ENCODE data around the gene RHBG.

RHBG gene, protein sequence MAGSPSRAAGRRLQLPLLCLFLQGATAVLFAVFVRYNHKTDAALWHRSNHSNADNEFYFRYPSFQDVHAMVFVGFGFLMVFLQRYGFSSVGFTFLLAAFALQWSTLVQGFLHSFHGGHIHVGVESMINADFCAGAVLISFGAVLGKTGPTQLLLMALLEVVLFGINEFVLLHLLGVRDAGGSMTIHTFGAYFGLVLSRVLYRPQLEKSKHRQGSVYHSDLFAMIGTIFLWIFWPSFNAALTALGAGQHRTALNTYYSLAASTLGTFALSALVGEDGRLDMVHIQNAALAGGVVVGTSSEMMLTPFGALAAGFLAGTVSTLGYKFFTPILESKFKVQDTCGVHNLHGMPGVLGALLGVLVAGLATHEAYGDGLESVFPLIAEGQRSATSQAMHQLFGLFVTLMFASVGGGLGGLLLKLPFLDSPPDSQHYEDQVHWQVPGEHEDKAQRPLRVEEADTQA

DNA sequence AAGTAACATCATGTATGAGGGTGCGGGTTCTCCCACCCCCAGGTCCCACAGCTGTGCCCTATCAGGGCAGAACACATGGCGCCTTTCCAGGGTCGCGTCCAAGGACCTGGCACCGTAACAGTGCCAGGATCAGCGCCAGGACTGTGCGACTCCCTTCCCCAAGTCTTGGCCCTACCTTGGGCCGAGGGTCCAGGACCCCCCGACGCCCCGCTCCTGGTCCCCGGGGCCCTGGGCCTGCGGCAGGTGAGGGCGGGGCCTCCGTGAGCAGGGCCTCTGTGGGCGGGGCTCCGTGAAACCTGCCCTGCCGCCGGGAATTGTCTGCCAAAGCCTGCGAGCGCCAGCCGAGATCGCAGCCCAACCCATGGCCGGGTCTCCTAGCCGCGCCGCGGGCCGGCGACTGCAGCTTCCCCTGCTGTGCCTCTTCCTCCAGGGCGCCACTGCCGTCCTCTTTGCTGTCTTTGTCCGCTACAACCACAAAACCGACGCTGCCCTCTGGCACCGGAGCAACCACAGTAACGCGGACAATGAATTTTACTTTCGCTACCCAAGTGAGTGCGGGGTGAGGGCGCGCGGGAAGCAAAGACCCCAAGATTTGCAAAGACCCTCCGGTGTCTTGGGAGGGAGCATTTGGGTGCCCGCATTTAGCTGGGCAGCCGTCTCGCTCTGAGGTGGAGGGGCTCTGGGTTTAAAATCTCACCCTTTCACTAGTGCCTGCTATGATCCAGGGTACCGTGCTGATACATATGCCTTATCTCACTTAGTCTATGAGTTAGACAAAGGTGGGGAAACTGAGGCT lies at the start of gene RHBG:
TSS of gene RHBG (plus strand) at position 323 of the 796 bp plus-strand sequence. CDS start at position 362, 39 bp downstream.
- TF ChIP-seq, protein P1, sequence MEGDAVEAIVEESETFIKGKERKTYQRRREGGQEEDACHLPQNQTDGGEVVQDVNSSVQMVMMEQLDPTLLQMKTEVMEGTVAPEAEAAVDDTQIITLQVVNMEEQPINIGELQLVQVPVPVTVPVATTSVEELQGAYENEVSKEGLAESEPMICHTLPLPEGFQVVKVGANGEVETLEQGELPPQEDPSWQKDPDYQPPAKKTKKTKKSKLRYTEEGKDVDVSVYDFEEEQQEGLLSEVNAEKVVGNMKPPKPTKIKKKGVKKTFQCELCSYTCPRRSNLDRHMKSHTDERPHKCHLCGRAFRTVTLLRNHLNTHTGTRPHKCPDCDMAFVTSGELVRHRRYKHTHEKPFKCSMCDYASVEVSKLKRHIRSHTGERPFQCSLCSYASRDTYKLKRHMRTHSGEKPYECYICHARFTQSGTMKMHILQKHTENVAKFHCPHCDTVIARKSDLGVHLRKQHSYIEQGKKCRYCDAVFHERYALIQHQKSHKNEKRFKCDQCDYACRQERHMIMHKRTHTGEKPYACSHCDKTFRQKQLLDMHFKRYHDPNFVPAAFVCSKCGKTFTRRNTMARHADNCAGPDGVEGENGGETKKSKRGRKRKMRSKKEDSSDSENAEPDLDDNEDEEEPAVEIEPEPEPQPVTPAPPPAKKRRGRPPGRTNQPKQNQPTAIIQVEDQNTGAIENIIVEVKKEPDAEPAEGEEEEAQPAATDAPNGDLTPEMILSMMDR (IDR thresholded peaks at IDR 0.05), result no peak

DNA sequence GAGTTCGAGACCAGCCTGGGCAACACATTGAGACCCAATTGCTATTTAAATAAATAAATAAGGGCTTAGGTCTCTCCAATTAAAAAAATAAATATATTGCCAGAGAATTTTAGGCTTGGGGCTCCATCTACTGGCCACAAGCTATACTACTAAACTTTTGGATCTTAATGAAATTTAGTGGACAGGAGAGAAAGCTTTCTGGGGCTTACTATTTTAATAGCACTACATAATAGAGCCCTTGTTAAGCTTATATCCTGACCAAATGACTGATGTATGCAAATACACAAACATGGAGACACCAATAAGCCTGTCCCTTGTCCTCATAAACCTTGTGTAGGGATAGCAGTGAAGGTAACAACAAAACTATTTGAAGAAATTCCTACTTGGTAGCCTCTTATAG lies 49.3 kb upstream of the RHBG start:
- TF ChIP-seq, protein P1 (IDR thresholded peaks at IDR 0.05), result peak; percentile 68

DNA sequence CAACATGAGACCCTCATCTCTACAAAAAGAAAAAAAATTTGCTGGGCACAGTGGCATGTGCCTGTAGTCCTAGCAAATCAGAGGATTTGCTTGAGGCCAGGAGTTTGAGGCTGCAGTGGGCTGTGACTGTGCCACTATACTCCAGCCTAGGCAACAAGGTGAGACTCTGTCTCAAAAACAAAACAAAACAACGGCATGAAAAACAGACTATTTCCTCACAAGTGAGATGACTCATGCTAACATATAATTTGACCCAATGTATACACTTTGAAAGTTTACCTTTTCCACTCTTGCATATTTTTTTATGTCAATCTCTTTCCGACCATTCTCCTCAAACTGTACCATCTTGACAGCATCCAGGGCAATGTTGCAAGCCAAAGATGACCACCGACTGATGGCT lies 48.5 kb upstream of the RHBG start:
- TF ChIP-seq, protein P1 (IDR thresholded peaks at IDR 0.05), result no peak

DNA sequence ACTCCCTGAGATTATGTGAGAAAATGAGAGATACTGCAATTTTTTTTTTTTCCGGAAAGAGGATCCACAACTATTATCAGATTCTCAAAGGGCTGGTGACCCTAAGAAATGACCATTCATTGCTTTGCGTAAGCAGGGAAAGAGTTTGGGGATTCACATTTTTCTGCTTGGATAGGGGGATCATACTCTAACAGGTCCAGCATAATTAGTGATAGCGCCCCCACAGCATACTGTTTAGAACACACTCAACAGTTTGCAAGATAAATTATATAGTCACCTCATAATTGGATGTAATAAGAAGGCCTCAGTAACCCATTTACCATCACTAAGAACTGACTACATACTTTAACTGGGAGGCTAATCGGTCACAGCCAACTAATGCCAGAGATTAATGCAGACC lies 32.8 kb upstream of the RHBG start:
- TF ChIP-seq, protein P1 (IDR thresholded peaks at IDR 0.05), result no peak; the same call in 1 of the 2 replicates

DNA sequence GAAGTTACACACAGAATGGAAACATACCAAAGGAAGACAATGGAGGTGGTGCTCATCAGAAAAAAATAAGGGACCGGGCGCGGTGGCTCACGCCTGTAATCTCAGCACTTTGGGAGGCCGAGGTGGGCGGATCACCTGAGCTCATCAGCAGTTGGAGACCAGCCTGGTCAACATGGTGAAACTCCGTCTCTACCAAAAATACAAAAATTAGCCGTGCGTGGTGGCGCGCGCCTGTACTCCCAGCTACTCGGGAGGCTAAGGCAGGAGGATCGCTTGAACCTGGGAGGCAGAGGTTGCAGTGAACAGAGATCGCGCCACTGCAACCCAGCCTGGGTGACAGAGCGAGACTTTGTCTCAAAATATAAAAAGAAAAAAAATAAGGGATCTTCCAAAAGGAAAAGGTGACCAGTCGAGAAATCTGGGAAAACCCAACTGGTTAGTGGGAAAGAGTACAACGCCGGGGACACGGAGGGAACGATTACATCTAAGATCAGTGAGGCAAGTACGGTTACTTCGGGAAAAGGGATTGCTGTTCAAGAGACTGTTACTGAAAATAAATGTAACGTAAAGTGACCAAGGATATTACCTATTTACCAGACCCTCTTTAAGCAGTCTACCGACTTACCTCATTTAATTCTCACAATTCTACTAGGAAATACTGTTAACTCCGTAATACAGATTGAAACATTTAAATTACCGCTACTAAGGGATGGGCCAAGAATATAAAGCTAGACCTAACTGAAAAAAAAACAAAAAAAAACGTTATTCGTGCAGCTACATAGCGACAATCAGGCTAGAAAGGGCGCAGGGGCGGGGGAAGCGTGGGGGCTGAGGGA lies 31.7 kb upstream of the RHBG start:
- TF ChIP-seq, protein P1 (IDR thresholded peaks at IDR 0.05), result no peak

DNA sequence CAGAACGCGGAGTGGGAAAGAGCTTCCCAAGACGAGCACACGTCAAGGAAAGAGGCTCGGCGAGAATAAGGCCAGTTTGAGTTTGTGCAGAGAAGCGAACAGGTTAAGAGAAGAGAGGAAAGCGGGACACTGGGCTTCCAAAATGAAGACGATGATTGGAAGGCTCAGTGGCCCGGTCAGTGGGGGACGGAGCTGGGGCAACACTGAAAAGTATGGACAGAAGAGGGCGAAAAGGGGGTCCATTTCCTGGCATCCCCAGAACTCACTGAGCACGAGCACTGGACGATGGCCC lies 31.2 kb upstream of the RHBG start:
- TF ChIP-seq, protein P1 (IDR thresholded peaks at IDR 0.05), result no peak

Data from LNCAP (cell line).